IPS-20b (cell line): ENCODE measurements around the gene PPARG.
"Not testable (repeated sequence)": the region's sequence is repeated elsewhere in the genome, so short reads cannot be mapped to it uniquely, and the experiment has no call there.

Source experiments
- H3K27ac ChIP-seq: one replicate; pipeline ENCODE4 v1.5.1; 2013; ENCODE audit warnings: low read length
- H3K27me3 ChIP-seq: 2 replicates; pipeline ENCODE4 v1.6.1; 2013; ENCODE audit warnings: mild to moderate bottlenecking, low read length, inconsistent platforms; ENCODE audit not compliant: insufficient read depth
- H3K36me3 ChIP-seq: 2 replicates; pipeline ENCODE4 v1.6.1; 2013; ENCODE audit warnings: low read depth, mild to moderate bottlenecking, inconsistent platforms, low read length, moderate library complexity; ENCODE audit not compliant: insufficient read depth
- H3K4me1 ChIP-seq: 2 replicates; pipeline ENCODE4 v1.6.1; 2013; ENCODE audit warnings: mild to moderate bottlenecking, control low read depth, inconsistent platforms, low read length, moderate library complexity; ENCODE audit not compliant: insufficient read depth
- H3K4me3 ChIP-seq: 2 replicates; pipeline ENCODE4 v1.5.1; 2013; ENCODE audit warnings: mild to moderate bottlenecking, low read length, inconsistent platforms
- H3K9ac ChIP-seq: 2 replicates; pipeline ENCODE4 v1.6.1; 2013; ENCODE audit warnings: low read depth, mild to moderate bottlenecking, inconsistent platforms, low read length, moderate library complexity
- H3K9me3 ChIP-seq: 2 replicates; pipeline ENCODE4 v1.6.1; 2013; ENCODE audit warnings: mild to moderate bottlenecking, low read depth, low read length, inconsistent platforms; ENCODE audit not compliant: insufficient read depth

The PPARG gene

DNA sequence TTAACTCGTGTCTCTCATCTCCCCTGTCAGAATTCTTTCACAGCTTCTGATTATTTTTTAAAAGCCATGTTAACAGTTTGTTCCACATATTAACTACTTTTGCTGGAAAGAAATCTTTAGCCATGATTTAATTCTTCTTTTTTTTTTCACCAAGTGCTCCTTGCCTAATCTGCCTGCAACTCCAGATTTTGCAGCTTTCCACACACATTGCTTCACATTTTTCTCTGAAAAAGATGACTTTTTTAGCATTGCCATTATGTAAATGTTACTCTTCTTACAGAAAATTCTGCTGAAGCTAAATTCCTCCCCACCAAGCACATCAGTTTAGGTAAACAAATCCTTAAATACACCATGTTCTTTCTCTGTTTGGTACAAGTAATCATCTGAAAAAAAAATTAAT, 23.4 kb upstream of the PPARG start:
- H3K9me3 ChIP-seq = no peaks in the 10 kb centered on the region
- no peak overlapping the region for H3K27ac ChIP-seq
- H3K27me3 ChIP-seq = no peaks in the 10 kb centered on the region
- no peaks in the 10 kb centered on the region for H3K36me3 ChIP-seq
- no peak overlapping the region for H3K4me3 ChIP-seq
- no peaks in the 10 kb centered on the region for H3K4me1 ChIP-seq
- no peak overlapping the region for H3K9ac ChIP-seq

DNA sequence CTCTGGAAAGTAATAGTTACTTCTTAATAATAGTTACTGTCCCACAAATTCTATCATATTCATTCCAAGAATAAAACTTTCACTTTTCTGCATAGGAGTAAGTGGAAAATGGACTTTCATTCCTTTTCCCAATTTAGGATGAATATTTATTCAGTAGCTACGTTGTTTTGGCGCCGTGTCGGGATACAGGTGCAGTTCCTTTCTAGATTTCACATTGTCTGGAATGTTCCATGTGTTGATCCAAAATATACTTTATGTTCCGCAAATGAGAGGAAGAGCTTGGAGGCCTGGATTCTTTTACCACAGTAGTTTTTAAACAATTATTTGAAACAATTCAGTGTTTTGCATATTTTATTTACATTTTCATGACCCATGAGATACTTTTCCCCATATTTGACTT, 22.8 kb upstream of the PPARG start:
- Histone ChIP-seq H3K4me1 (no peaks in the 10 kb centered on the region), H3K27ac (no peak overlapping the region), H3K36me3 (no peaks in the 10 kb centered on the region), H3K4me3 (no peak overlapping the region), H3K9ac (no peak overlapping the region), H3K27me3 (no peaks in the 10 kb centered on the region), H3K9me3 (no peaks in the 10 kb centered on the region)

DNA sequence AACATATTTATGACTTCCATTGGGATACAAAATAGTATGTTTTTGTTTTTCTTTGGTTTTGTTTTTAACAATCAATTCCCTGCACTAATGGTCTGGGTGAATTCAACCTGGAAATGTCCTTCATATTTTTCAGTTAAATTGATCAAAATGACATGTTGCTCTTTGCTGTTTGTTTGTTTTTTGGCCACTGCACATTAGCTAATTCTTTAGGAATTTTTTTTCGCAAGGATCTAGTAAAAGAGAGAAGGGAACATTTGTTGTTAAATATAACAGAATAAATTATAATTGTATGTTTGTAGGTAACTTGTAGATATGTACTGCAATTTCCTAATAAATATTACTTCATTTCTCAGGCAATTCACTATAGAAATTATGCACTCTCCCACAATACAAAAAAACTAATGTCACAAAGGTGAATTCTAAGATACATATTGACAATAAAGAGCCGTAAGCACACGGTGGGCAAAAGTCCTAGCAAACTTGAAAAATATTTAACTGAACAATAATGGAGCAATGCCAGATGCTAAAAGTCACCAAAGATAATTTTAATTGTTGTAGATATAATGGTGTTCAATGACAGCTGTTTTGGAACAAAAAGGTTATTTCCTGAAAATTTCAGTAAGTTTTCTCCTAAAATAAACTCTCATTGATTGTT, 21.4 kb upstream of the PPARG start:
- no peak overlapping the region for H3K4me3 ChIP-seq
- H3K27me3 ChIP-seq = no peaks in the 10 kb centered on the region
- H3K4me1 ChIP-seq = no peaks in the 10 kb centered on the region
- H3K9ac ChIP-seq = no peak overlapping the region
- H3K27ac ChIP-seq = no peak overlapping the region
- H3K9me3 ChIP-seq = no peaks in the 10 kb centered on the region
- H3K36me3 ChIP-seq = no peaks in the 10 kb centered on the region

DNA sequence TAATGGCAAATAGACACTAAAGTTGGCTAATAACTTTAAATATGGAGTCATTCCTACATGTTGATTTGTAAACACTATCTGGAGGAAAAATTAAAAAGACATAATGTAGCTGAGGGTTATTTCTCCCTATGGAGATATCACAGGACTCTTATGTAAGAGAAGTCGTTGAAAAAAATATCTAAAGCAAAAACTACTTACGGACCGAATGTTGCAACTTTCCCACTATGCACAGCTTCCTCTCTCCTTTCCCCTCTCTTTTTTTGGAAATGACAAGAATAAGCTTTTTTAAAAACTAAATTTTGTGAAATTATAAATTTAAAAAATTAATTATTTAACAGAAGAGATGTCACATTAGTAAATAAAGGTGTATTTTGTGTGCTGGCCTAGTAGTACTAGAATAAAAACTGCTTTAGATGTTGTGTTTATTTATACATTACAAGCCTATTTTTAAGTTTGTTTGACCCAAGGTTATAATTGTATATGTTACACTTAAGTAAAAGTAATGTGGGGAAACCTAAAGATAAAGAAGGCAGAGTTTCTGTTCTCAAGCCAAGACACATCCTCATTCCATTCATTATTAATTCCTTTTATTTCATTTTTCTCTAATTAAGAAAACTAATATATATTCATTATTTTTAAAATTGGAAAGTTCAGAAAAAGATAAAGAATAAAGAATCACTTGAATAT, 20.7 kb upstream of the PPARG start:
- H3K9me3 ChIP-seq = no peaks in the 10 kb centered on the region
- no peak overlapping the region for H3K4me3 ChIP-seq
- no peaks in the 10 kb centered on the region for H3K4me1 ChIP-seq
- H3K27me3 ChIP-seq = no peaks in the 10 kb centered on the region
- H3K36me3 ChIP-seq = no peaks in the 10 kb centered on the region
- no peak overlapping the region for H3K9ac ChIP-seq
- H3K27ac ChIP-seq = no peak overlapping the region

DNA sequence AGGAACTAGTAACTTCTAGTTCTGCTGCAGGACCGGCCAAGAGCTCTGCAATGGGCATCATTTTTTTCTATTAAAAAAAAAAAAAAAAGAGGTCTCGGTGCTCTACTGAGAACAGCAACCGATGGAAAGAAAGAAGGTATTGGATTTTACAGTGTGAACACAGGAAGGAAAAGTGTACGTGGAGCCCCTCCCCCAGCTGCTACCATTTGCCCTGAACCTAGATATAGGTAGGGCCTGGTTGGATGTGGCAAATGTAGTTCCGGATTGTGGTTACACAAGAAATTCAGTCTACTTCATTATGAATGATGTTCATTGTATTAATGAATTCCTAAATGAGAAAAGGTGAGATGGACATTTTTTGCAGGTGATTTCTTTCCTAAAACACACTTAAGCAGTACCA, 17.9 kb upstream of the PPARG start:
- H3K4me1 ChIP-seq = no peaks in the 10 kb centered on the region
- no peak overlapping the region for H3K4me3 ChIP-seq
- no peaks in the 10 kb centered on the region for H3K36me3 ChIP-seq
- no peak overlapping the region for H3K27ac ChIP-seq
- no peaks in the 10 kb centered on the region for H3K27me3 ChIP-seq
- no peaks in the 10 kb centered on the region for H3K9me3 ChIP-seq
- no peak overlapping the region for H3K9ac ChIP-seq

DNA sequence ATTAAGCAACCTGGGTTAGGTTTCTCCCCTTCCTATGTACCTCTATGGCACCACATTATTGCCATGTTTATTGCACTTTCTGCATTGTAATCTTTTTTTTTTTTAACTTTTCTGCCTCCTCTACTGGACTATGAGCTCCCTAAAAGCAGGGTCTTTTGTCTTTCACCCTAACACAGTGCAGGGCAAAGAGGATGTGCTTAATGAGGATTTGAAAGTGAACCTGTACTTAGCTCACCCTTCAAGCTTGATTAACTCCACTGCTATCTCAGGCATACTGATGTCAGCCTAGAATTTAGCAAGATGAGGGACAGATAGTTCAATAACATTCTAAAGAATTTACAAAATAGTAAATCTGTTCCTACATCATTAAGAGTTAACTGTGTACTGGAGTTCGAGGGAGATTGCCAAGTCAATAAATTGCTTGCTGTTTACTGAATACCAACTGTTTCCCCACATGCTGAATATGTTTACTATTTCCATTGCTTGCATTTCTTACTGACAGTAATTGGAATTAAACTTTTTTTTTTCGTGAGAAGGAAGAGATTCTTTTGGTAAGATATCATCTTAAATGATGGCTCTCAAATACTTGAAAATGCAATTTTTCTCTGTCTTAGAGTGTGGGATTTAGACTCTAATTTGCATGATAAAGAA, 15.7 kb upstream of the PPARG start:
- no peaks in the 10 kb centered on the region for H3K27me3 ChIP-seq
- H3K36me3 ChIP-seq = no peaks in the 10 kb centered on the region
- no peaks in the 10 kb centered on the region for H3K9me3 ChIP-seq
- no peak overlapping the region for H3K27ac ChIP-seq
- H3K9ac ChIP-seq = no peak overlapping the region
- no peak overlapping the region for H3K4me3 ChIP-seq
- H3K4me1 ChIP-seq = no peaks in the 10 kb centered on the region

DNA sequence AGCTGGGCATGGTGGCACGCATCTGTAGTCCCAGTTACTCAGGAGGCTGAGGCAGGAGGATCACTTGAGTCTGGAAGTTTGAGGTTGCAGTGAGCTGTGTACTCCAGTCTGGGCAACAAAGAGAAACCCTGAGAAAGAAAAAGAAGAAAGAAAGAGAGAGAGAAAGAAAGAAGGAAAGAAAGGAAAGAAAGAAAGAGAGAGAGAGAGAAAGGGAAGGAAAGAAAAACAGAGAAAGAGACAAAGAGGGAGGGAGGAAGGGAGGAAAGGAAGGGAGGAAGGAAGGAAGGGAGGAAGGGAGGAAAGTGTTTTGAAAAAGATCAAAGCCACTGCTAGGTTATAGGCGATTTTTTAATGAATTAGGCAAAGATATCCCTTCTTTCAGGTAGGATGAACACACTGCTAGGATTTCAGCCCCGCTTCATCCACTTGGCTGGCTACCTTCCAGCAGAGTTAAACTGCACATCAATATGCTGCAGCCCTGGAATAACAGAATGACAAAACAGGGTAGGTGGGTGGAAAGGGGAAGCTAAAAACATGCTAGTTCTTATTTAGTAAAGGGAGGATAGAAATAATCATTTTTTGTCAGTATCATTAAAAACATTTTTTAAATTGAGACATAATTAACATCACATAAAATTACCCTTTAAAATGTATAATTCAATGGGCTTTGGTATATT, 12.8 kb upstream of the PPARG start:
- H3K4me3 ChIP-seq = no peak overlapping the region
- no peaks in the 10 kb centered on the region for H3K9me3 ChIP-seq
- no peaks in the 10 kb centered on the region for H3K4me1 ChIP-seq
- no peaks in the 10 kb centered on the region for H3K27me3 ChIP-seq
- H3K27ac ChIP-seq = no peak overlapping the region
- H3K36me3 ChIP-seq = no peaks in the 10 kb centered on the region
- no peak overlapping the region for H3K9ac ChIP-seq

DNA sequence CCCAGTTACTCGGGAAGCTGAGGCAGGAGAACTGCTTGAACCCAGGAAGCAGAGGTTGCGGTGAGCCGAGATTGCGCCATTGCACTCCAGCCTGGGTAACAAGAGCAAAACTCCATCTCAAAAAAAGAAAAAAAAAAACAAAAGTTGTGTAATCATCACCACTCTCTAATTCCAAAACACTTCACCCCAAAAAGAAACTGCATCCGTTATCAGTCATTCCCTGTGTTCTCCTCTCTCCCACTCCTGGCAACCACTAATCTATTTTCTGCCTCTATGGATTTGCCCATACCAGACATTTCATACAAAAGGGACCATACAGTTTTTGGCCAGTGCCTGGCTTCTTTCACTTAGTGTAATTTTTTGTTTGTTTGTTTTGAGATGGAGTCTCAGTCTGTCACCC, 12.0 kb upstream of the PPARG start:
- H3K4me1 ChIP-seq, H3K9me3 ChIP-seq, H3K9ac ChIP-seq, H3K36me3 ChIP-seq, H3K27me3 ChIP-seq, H3K27ac ChIP-seq, H3K4me3 ChIP-seq: not testable (repeated sequence)

DNA sequence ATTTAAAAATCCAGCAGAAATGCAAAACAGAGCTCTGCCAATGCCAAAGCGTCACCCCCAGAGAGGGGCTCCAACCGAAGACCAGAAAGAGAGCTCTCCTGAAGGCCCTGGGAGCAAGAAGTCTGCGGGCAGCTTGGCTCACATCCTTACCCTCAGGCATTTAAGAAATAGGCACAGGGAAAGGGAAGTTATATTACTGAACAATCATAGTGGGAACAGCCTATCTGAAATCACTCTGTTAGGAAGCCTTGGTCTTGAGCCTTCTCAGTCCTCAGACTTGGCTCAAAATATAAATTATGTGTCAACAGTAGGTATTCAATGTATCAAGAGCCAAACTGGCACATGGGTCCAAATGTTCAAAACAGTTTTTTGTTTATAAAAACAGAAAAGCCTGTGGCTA, 10.3 kb upstream of the PPARG start:
- H3K4me3 ChIP-seq = no peak overlapping the region
- no peaks in the 10 kb centered on the region for H3K27me3 ChIP-seq
- no peaks in the 10 kb centered on the region for H3K36me3 ChIP-seq
- no peaks in the 10 kb centered on the region for H3K9me3 ChIP-seq
- no peak overlapping the region for H3K9ac ChIP-seq
- no peak overlapping the region for H3K27ac ChIP-seq
- H3K4me1 ChIP-seq = no peaks in the 10 kb centered on the region

DNA sequence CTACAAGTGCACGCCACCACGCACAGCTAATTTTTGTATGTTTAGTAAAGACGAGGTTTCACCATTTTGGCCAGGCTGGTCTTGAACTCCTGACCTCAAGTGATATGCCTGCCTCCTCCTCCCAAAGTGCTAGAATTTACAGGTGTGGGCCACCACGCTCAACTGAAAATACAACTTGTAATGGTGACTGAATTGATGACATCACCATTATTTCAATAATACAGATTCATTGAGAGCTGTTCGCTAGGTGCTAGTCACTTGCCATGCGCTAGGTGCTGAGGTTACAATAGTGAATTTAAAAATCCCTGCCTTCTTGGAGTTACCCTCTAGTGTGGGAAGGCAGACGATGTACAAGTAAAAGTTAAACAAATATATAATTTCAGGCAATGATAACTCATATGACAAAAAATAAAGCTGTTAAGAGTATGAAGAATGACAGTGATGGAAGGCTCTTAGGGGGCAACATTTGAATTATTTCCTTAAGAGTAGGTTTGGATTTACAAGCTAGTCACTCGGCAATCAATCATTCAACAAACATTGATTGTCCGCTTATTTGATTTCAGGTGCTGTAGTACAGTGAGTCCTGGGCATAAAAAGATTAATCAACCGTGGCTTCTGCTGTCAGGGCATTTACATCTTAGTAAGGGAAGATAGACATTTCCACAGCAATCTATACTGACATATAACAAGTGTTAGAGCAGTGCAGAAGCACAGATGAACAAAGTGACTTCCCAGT, 9.1 kb upstream of the PPARG start:
- H3K9me3 ChIP-seq = no peaks in the 10 kb centered on the region
- H3K4me3 ChIP-seq = no peak overlapping the region
- no peaks in the 10 kb centered on the region for H3K4me1 ChIP-seq
- no peak overlapping the region for H3K9ac ChIP-seq
- no peak overlapping the region for H3K27ac ChIP-seq
- H3K36me3 ChIP-seq = no peaks in the 10 kb centered on the region
- H3K27me3 ChIP-seq = no peaks in the 10 kb centered on the region

DNA sequence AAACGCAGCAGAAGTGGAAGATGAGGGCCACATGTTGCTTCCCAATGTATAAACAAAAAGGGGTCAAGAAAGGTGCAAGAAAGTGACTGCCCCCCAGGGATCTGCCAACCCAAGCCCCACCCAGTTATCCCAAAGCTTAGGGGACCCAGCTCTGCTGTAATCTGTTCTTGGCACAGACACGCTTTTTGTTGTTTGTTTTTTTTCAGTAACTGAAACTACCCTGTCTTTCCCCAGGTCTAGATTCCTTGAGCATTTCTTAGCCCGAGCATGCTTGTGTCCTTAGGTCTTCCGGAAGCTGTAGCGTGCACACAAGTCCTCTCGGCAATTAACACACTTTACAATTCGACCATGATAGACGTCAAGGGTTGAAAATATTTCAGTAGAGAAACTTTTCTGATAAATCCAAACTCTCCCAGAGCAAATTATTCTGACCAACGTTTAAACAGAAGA, 8.5 kb upstream of the PPARG start:
- H3K27me3 ChIP-seq = peaks cover 5% of the 10 kb centered on the region

More for the DNA sequence above, 8.5 kb upstream of the PPARG start:
- no peaks in the 10 kb centered on the region for H3K9me3 ChIP-seq
- no peaks in the 10 kb centered on the region for H3K36me3 ChIP-seq
- H3K4me1 ChIP-seq = no peaks in the 10 kb centered on the region
- no peak overlapping the region for H3K9ac ChIP-seq
- no peak overlapping the region for H3K4me3 ChIP-seq
- H3K27ac ChIP-seq = no peak overlapping the region
